Fibroblast of peridontal ligament (primary cell): ENCODE results near the gene ZNF555.

Experiments
- DNase-seq: peaks from one replicate; pipeline ENCODE4 v3.0.0-alpha.2; 2010; ENCODE audit errors: extremely low read depth

ZNF555 gene

DNA sequence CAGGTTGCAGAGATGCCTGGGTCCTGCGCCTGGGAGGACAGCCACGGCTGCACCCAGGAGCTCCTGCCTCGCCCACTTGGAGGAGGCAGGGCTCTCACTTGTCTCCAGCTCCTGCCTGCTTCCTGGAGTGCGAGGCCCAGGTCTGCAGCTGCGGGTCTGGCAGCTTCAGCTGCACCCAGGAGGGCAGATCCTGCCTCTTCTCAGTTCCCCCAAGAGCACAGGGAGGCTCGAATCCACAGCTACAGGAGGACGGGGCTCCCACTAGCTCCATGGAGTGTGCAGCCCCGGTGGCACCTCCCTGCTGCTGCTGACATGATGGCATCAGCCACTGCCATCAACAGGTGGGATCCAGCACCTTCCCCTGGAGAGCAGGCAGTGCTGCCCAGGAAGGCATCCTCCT, 17.1 kb upstream of the ZNF555 start:
- DNase-seq = no peak

DNA sequence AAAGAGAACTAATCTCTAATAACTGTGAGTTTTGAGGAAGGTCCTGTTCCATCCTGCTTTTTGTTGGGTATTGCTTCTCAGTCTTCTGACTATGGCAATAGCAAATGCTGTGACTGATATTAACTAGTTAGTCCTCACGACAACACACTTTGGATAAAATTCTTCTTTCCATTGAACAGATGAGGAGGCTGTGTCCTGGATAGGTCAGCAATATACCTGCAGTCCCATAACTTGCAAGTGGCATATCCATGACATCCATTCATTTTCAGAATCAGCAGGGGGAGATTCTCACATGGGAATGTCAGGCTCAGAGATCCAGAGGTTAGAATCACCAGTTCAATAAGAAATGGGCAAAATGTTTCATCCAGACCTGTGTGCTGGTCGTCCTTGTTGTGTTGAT, 14.3 kb upstream of the ZNF555 start:
- DNase-seq = no peak

DNA sequence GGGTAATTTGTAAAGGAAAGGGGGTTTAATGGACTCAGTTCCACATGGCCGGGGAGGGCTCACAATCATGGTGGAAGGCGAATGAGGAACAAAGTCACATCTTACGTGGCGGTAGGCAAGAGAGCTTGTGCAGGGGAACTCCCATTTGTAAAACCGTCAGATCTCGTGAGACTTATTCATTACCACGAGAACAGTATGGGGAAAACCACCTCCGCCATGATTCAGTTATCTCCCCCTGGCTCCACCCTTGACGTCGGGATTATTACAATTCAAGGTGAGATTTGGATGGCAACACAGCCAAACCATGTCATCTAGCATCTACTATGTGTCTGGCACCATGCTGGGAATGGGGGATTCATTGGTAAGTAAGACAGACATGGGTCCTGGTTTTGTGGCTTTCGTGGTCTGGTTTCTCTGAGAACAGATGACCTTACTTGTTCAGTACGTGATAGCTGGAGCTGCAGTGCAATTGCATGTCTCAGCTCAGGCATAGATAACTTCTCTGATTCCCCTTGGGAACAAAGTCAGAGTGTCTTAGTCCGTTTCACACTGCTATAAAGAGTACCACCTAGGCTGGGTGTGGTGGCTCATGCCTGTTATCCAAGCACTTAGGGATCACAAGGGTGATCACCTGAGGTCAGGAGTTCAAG, 13.3 kb upstream of the ZNF555 start:
- DNase-seq = no peak

DNA sequence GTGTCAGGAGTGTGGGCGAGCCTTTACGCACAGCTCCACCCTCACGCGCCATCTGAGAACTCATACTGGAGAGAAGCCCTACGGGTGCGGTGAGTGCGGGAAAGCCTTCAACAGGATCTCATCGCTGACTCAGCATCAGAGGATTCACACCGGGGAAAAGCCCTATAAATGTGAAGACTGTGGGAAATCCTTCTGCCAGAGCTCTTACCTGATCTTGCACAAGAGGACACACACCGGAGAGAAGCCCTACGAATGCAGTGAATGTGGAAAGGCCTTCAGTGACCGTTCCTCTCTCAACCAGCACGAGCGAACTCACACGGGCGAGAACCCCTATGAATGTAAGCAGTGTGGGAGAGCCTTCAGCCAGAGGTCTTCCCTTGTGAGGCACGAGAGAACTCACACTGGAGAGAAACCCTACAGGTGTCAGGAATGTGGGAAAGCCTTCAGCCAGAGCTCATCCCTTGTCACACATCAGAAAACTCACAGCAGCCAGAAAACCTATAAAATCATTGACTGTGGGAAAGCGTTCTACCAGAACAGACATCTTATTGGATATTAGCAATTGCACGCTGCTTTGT, 6.9 kb upstream of the ZNF555 start:
- DNase-seq = no peak

DNA sequence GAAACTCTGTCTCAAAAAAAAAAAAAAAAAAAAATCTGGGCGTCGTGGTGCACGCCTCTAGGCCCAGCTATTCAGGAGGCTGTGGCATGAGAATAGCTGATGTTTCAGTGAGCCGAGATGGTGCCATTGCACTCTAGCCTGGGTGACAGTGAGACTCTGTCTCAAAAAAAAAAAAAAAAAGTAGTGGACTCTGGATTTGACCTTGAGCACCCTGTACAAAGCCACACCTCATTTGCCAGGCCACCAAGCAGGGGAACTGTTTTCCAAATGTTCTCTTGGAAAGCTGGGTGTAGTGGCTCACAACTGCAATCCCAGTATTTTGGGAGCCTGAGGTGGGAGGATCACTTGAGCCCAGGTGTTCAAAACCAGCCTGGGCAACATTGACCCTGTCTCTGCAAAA, 3.8 kb upstream of the ZNF555 start:
- DNase-seq = no peak

DNA sequence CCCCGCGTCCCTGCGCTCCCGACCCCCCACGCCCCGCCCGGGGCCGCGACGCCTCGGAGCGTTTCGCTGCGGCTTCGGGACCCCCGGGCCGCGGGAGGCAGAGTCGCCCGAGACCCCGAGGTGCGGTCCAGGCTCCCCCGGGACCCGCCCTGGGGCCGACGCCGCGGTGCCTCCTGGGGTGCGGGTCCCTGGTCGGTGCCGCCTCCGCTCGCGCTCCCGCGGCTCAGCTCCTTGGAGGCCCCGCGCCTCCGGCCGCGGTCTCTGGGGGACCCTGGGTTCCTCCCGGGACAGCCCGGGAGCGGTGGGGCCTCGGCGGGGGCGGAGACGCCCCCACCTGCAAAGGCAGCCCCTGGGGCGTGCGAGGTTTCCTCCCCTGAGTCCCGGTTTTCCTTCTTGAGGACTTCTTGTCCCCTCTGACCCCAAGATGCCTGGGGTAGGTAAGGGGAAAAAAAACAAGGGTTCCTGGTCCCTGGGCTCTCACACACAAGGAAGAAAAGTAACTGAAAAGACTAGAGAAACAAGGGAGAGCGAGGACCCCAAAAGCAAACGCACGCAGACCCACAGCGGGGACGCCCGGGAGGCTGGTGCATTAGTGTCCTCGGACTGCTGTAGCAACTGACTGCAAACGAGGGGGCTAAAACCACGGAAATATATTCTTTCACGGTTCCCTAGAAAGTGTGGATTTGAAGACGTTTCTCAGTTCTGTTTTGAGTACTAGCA, 740 bp downstream of the ZNF555 start:
- no peak for DNase-seq

DNA sequence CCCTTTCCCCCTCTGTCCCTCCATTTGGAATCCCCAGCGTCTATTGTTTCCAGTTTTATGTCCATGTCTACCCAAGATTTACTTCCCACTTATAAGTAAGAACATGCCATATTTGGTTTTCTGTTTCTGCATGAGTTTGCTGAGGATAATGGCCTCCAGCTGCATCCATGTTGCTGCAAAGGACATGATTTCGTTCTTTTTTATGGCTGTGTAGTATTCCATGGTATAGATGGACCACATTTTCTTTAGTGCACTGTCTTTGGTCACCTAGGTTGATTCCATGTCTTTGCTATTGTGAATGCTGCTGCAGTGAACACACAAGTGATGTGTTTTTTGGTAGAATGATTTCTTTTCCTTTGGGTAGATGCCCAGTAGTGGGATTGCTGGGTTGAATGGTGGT, 3.8 kb downstream of the ZNF555 start:
- no peak for DNase-seq

DNA sequence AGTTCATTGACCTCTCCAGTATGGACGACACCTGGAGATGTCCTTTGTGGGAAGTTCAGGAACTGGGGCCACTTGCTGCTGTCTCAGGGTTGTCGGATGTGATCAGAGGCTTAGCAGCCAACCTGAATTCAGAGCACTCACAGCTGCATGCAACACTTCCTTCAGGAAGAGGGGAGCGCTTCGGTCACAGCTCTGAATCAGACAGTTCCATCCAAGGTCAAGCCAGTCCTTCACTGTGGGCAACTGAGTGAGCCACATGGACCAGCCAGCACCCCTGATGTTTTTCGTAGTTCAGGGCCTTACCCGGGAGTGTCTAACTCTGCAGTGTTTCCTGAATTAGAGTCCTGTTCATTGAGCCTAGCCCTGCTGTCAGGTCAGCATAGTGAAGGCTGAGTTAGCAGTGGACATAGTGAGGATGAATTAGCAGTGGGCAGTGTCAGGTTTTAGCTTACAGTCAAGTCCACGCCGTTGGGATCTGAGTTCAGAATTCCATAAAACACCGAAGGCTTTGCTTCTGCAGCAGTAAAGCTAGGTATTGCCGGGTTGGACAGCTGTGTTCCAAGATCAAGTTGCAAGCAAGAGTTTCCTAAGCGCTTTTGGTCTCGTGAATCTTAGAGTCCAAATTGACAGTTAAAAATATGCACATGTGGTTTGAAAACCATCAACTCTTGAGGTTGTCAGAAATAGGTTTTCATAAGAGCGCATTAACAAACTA, 5.1 kb downstream of the ZNF555 start:
- no peak for DNase-seq

DNA sequence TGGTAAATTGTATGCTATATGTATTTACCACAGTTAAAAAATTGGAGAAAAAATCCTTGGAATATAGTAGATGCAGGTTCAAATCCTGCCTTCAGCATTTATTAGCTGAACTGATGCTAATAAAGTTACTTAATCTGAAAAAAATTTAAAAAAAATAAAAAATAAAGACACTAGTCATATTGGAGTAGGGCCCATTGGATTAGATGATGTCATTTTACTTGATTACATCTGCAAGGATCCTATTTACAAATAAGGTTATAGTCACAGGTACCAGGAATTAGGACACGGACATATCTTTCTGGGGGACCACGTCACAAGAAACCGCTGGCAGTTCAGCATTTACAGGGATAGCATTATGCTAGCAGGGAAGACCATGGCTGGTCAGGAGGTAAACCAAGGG, 6.2 kb downstream of the ZNF555 start:
- DNase-seq = no peak

DNA sequence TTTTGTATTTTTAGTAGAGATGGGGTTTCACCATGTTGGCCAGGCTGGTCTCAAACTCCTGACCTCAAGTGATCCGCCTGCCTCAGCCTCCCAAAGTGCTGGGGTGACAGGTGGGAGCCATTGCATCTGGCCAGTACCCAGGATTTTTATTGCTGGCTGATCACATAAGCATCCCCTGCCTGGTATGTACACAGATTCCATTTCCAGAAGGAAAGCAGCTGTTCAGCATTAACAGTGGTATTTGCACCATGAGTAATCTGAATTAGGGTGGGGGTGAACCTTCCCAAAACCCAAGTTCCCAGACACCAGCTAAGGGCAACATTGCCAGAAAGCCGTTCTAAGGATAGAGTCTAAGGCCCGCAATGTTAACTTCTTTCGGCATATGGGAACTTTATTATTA, 7.3 kb downstream of the ZNF555 start:
- DNase-seq = peak; percentile 35

DNA sequence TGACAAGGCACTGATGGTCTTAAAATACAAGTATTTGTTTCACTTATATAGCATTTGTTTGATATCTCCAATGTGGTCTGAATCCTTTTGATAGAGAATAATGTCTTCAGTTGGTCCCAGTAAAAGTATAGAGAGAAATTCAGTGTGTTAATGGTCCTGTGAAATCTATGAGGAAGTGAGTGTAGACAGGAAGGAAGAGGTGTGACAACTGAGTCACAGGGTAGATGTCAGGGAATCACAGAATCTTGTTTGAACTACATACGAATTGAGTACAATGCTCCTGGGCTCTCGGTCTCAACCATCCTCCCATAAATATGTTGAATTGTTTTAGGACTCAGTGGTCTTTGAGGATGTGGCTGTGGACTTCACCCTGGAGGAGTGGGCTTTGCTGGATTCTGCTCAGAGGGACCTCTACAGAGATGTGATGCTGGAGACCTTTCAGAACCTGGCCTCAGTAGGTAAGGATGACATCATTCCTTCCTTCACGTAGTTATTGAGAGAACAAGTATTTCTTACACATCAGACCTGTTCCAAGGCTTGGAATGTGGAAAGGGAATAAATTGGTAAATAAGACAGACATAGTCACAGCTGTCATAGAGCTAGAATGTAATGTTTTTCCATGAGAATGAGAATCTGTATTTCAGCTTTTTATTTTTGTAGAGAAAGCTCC, 9.1 kb downstream of the ZNF555 start:
- DNase-seq = no peak

DNA sequence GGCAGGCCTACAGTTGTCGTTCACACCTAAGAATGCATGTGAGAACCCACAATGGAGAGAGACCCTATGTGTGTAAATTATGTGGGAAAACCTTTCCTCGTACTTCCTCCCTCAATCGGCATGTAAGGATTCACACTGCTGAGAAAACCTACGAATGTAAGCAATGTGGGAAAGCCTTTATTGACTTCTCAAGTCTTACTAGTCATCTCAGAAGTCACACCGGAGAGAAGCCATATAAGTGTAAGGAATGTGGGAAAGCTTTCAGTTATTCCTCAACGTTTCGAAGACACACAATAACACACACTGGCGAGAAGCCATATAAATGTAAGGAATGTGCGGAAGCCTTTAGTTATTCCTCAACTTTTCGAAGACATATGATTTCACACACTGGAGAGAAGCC, 11.3 kb downstream of the ZNF555 start:
- DNase-seq = no peak

DNA sequence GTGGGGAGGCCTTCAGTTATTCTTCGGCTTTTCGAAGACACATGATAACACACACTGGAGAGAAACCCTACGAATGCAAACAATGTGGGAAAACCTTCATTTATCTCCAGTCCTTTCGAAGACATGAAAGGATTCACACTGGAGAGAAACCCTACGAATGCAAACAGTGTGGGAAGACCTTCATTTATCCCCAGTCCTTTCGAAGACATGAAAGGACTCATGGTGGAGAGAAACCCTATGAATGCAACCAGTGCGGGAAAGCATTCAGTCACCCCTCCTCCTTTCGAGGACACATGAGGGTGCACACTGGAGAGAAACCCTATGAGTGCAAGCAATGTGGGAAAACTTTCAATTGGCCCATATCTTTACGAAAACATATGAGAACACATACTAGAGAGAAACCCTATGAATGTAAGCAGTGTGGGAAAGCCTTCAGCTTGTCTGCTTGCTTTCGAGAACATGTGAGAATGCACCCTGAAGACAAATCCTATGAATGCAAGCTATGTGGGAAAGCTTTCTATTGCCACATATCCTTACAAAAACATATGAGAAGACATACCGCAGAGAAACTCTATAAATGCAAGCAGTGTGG, 11.8 kb downstream of the ZNF555 start:
- no peak for DNase-seq

DNA sequence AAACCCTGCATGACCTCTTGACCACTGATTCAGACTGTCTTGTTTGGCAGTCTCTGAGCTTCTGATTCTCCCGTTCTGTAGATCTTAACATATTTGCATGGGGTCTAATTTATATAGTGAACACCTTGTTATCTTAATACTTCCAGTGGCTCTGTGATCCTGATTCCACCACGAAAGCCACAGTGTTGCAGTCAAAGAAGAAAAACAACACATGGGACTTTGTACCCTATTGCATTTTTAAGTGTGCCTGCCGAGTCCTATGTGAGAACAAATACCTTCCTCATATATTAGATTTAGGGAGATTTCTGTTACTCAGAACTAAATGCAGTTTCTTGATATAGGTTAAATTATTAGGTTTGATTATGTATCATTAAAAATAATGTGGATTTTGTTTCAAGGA, 13.6 kb downstream of the ZNF555 start:
- no peak for DNase-seq

DNA sequence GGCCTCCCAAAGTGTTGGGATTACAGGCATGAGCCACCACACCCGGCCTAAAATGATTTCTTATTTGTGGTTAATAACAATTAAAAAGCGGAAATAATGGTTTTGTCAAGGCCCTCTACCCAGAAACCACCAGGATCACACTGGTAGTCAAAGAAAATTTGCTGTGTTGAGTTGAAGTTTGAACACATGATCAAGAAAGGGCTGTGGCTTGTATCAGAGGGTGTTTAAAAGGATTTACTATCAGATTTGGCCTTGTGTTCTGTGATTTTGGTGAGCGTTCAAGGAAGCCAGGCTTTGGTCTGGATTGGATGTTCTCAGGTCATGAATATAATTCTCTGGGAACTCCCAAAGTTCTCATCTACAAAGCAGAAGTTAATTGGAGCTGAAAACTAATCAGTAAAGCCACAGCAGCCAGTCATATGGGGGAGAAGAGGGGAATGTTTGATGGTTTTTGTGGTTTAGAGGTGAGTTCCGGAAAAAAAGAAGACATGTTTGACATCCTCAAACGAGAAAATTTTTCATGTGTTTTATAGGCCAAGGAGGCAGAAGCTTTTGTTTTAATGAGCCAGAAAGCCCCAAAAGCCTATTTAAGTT, 15.3 kb downstream of the ZNF555 start:
- DNase-seq = no peak

DNA sequence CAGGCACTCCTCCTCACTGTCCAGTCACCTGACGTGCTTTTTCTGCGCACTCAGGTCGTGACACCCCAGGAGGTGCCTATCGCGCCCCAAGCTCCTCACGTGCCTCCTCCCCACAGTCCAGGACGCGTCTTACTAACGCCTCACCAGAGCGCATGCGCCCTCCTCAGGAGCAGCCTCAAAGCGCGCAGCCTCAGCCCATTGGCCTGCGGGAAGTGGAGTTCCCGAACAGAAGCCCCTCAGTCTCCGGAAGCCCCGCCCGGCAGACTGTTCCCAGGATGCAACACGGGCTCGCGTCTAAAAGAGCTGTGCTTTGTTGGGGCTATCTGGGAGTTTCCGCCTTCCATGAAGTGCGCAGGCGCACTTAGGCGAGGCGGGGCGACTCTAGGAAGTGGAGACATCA, 17.6 kb downstream of the ZNF555 start:
- DNase-seq = no peak

DNA sequence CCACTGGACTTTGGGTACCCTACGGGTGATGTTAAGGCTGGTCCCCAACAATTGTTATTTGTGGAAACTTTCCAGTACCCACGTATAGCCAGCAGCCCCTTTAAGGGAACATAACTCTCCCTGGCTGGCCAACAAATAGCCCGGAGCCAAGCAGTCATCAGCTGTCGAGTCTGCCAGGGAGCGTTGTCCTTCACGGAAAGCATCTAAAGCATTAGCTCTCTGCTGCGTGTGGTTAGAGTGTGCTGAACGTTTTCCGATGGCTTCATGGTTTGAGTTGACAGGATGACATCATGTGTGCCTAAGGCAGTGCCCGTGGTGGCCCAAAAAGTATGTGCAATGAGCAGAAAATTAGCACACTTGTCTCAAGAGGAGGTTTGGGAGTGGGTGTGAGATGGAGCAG, 22.5 kb downstream of the ZNF555 start:
- no peak for DNase-seq

DNA sequence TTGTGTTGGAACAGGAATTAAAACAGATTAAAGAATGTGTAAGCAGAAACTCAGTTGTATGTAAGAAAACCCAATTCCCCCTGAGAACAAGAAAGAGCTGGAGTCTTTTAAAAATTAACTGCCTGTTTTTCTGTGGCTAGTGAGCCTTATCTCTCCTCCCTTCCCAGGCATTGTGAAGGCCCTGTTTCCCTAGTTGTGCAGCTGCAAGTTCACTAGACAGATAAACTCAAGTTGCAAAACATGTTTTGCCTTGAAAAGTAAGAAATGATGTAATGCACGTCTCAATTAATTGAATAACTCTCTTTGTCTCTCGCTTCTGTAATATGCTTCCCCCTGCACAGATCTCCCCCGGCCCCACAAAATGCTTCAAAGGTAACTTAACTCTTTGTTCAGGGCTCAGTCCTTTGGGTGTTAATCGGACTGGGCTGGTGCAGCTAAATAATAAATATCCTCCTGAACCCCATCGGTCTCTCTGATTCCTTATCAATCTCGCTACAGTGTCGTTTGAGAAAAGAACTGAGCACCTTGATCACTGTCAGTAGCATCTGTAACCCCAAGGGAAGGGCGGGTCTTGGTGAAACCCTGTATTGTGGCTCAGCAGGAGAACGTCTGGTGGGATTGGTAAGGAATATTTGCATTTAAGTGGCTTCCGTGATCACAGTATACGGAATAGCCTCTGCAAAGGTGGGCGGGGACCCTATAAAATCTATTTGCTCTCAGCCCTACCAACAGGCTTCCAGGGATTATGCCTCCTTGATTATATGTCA, 24.2 kb downstream of the ZNF555 start:
- DNase-seq = no peak

DNA sequence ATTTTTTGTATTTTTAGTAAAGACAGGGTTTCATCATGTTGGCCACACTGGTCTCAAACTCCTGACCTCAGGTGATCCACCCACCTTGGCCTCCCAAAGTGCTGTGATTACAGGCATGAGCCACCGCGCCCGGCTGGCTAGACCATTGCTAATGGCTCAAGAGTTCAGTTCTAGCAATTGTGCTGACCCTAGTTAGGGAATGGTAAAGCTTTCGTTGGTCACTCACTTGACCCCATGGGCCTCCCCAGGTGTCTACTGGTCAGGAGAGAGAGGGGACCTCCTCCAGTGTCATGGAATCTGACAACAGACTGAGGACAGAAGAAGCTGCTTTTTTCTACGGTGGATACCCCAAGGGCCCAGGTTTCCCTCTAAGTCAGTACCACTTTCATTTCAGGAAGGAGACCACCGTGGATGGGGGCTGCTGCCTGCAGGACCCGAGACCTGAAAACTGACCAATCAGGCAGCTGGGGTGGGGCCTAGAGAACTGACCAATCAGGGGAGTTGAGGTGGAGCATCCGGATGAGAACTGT, 25.3 kb downstream of the ZNF555 start:
- no peak for DNase-seq
